NCI-H510A (cell line): ENCODE data around the gene RAB3GAP1.
"Not testable (repeated sequence)": the region's sequence is repeated elsewhere in the genome, so short reads cannot be mapped to it uniquely, and the experiment has no call there.

ENCODE experiments used
- DNase-seq: peaks from one replicate; lab custom pipeline; 2025; lab: John Stamatoyannopoulos, UW

RAB3GAP1 gene

DNA sequence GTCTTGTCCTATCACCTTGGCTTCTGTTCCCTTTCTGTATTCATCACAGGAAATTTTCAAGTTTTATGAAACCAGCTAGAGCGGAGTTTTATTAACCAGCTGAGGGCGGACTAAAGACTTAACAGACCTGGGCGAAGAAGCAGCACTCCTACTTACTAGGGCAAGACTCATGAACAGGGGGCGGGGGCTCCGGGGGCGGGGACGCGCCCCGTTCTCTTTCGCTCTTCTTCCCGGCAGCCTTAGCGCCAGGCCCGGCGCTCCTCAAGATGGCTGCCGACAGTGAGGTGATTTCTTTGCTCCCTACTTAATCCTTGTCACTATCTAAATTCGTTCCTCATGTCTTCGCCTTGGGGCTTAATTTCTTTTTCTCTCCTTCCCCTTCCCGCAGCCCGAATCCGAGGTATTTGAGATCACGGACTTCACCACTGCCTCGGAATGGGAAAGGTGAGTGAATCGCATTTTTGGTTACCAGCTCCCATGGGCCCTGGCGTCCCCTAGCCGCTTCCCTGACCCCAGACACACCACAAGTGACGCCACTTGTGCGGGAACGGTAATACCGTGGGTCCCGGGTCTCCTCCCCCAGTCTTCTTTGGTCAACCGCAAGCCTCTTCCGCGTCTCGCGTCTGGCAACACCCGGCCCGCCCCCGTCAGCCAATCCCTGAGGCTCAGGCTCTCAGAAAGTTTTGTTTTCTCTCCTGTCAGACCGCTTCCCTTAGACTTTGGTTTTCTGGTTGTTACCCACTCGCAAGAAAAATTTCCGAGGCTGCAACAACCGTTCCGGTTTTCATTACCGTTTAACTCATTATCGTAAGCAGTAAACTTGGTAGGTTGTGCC, at the start of gene RAB3GAP1:
Gene RAB3GAP1 (plus strand): TSS at position 251 of the 835 bp plus-strand sequence. CDS start 16 bp downstream, at position 267.
- DNase-seq = peak; percentile 51

DNA sequence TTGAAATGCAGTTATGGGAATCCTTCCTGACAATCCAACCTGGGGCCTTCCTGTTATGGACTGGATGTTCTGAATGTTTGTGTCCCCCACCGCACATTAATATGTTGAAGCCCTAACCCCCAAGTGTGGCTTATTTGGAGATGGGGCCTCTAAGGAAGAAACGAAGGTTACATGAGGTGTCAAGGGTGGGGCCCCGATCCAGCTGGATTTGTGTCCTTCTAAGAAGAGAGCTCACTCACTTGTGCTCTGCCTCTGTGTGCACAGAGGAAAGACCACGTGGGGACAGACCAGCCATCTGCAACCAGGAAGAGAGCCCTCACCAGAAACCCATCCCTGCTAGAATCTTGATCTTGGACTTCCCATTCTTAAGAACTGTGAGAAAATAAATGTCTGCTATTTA, 49.3 kb upstream of the RAB3GAP1 start:
- no peak for DNase-seq

DNA sequence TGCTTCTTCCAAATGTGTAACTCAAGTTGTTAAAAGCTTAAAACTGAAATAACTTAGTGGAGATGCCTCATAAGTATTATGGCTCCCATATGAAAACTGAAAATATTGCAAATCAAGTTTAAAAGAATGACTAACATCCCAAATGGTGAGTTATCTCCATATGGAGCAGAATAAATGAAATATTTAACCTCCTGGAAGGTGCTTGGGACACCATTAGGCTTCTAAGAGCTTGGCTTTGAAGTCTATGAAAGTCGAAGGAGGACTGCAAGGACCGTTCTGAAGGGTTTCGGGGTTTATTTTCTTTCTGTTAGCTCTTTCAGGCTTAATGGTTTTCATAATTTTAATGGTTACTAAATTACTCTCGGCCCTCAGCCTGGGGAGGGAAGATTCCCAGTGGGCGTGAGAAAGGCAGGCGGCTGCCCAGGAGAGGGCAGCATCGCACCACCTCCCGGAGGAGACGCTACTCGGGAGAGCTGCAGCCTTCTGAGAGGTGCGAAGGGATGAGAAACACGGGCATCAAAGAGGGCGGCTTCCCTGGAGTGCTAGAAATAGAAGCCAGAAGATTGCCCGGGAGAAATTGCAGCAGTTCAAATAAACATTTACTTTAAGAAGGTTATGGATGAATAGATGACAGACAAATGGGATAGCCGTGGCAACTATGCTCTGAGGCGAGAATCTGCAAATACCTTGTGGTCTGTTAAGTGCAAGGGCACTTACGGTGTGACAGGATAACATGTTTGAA, 47.9 kb upstream of the RAB3GAP1 start:
- peak; percentile 36 for DNase-seq

DNA sequence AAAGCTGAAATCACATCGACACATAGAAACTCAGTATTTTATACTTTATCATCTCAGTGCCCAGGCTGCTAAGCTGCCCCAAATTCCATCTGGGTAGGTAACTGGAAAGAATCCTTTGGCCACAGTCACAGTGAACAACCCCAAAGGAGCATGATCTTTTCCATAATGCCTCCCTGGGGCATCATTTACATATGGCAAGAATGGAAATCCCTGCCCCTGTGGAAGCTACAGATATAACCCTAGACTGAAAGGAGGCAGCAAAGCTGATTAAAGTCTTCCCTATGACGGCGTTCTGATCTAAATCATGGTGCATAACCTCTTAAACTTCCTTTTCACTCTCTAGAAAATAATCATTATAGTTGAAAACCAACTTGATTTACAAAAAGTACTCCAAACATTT, 46.3 kb upstream of the RAB3GAP1 start:
- no peak for DNase-seq

DNA sequence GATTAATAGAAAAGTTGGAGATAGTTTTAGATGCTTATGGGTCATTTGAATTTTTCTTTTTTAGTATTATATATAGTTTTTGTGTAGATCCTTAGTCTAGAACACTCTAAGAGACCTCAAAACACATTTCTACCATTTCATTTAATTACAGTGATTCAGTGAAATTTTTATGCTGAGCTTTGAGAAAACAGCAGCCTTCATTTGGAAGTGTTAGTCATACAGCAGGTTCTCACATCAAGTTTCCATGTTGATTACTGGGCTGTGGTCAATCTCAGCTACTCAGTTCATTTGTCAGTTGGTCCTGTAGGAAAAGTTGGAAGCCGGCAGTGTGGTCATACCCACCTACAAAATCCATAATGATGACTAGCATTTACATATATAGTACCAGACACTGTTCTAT, 42.8 kb upstream of the RAB3GAP1 start:
- no peak for DNase-seq

DNA sequence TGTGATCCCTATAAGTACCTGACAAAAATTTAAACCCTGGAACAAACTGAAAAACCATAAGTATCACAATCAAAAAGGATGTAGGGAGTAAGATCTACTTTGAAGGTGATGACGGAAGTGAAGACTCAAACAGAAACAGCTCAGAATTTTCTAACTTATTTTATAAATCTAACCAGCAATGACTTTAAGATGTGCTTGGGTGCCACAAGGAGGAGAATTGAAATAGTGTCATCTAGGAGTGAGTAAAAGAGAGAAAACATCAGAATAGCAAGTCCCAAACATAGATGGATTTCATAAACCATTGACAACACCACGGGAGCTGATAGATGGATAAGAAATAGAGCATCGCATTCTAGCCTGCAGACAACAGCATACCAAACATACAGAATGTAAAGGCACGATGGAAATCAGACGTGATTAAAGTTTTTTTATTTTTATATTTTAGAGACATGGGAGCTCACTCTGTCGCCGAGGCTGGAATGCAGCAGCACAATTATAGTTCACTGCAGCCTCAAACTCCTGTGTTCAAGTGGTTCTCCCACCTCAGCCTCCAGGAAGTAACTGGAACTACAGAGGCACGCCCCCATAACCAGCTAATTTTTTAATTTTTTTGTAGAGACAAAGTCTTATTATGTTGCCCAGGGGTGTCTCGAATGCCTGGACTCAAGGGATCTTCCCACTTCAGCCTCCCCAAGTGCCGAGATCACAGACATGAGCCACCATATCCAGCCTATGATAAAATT, 41.7 kb upstream of the RAB3GAP1 start:
- DNase-seq = no peak

DNA sequence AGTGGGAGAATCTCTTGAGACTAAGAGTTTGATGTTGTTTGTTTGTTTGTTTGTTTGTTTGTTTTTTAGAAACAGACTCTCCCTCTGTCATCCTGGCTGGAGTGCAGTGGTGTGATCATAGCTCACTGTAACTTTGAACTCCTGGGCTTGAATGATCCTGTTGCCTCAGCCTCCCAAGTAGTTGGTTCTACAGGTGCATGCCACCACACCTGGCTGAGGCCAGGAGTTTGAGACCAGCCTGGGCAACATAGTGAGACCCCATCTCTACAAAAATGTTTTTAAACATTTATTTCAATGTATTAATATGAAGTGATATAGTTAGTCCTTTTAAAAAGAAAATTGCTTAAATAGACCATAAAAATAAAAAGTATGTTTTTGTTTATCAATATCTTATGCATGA, 40.5 kb upstream of the RAB3GAP1 start:
- DNase-seq = no peak

DNA sequence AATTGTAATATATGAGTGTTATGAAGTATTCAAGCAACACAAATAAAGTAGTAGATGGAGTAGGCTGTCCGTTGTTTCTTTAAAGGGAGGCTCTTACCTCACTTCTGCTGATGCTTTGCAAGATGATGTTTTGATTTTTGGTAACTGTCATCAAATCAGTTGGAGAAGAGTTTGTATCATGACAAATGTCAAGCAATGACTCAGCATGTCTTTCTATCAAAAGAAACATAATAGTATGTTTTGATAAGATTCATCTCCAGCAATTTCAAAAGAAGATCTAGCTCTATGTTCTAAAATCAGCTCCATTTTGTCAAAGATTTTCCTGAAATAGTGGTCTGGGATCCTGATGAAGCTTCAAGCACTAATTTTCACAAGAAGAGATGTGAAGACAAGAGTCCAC, 30.5 kb upstream of the RAB3GAP1 start:
- DNase-seq = no peak

DNA sequence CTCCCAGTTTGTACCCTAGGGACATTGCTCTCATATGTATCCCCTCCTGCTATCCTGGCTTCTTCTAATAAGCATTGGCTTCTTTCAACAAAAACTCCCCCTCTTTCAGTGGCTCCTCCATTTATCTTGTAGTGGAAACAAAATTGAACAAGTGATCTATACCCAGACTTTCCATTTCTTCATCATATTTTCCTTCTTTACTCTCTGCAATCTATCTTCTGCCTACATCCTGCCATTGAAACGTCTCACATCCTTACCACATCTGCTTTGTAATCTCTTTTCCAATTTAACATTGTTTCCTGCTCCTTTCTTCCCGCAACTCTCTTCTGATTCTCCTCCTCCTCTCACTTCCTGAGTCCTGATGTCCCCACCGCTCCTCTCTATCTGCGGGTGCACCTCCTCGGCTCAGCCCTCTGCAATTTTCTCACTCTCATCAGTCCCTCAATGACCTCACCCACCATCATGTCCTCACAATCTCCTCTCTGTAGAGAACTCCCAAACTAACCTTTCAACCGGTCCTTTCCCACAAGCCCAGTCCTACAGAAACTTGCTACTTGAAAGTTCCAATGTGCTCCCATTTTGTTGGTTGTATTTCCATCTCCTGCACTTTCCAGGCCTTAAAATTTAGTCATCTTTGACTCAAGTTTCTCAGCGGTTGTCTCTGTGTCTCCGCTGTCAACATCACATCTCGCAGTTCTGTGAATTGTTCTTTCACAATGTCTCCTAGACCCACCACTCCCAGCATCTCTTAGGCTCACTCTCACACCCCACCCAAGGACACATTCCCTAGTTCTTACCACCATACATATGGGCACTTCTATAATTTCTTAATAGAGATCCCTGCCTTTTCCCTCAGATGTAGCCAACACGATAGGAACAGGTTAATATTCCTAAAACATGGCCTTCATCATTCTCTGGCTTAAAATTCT, 28.9 kb upstream of the RAB3GAP1 start:
- DNase-seq = no peak

DNA sequence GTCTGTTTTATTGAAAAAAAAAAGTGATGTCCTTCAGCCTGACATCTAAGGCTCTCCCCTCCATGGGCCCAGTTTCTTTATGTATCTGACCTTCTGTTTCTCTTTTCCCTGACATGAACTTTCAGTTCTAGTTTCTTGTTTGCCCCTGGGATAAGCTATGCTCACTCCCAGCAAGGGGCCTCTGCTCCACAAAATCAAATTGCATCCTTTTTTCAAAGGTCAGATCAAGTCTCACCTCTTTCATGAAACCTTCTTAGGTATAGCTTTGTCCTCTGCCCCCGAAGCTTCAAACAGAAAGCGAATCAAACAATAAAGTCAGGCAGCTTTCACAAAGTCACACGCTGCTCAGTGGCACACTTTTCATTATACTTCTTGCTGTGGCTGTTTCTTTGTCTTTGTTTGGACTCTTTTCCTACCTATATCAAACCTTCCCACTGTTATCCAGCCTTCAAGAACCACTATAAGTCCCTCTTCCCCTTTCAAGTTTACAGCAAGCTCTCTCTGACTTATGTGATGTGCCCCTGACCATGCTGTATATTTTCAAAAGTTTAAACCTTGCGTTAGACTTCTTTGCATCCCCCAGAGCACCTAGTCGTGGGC, 28.1 kb upstream of the RAB3GAP1 start:
- DNase-seq = no peak

DNA sequence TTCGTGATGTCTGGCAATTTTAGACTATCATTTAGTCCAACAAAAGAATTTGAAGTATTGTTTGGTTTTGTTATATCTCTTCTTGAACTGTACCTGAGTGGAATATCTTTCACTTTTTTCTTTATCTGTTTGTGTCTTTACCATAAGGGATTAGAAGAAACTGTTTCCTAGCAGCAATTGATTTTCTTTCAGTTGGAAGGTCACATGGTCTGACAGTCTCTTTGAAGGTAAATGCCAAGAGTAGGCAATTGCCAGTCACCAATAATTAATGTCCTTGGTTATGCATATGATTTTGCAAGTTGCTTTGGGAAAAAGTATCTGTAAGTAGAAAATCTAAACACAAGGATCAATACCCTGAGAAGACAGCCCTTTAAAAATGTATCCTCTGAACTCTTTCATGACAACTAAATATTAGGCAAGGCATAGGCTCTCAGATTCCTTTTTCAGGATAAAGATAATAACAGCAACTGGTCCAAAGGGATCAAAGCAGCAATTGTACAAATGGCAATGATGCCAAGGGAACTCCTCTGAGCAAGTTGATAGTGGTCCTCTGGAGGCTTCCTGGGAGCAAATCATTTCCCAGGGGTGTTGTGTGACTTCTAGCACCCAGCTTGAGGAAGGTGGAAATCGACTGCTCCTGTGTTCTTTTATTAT, 22.5 kb upstream of the RAB3GAP1 start:
- no peak for DNase-seq

DNA sequence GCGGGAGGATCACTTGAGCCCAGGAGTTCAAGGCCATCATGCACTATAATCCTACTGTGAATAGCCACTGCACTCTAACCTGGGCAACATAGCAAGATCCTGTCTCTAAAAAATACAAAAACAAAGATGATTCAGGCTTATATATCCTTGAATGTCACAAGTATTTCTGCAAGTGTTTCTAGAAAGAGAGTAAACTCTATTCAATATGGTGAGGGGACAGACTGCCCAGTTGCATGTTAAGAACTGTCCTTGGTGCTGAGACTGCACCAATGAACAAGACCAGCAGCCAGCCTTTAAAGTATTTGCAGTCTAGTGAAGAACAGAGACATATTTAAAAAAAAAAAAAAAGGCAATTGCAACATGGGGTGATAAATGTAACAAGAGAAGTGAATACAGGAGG, 21.3 kb upstream of the RAB3GAP1 start:
- no peak for DNase-seq

DNA sequence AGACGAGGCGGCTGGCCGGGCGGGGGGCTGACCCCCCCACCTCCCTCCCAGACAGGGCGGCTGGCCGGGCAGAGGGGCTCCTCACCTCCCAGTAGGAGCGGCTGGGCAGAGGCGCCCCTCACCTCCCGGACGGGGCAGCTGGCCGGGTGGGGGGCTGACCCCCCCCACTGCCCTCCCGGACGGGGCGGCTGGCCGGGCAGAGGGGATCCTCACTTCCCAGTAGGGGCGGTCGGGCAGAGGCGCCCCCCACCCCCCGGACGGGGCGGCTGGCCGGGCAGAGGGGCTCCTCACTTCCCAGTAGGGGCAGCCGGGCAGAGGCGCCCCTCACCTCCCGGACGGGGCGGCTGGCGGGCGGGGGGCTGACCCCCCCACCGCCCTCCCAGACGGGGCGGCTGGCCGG, 18.9 kb upstream of the RAB3GAP1 start:
- not testable (repeated sequence) for DNase-seq

DNA sequence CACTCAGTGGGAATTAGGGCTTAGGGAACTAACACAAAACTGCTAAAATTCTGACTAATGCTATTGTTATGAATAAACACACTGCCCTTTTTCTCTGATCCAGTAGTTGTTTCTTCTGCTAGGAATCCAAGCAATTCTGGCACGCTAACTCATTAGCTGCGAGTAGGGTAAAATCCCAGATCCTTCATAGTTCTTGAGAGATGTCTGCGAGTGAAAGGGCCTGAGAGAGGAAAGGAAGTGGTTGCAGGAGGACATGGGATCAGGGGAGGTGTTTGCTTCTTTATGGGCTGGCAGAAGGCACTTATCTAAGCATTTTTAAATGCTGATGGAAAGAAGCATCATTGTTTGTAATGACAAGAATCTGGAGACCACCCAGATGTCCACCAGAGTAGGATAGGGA, 14.3 kb upstream of the RAB3GAP1 start:
- no peak for DNase-seq

DNA sequence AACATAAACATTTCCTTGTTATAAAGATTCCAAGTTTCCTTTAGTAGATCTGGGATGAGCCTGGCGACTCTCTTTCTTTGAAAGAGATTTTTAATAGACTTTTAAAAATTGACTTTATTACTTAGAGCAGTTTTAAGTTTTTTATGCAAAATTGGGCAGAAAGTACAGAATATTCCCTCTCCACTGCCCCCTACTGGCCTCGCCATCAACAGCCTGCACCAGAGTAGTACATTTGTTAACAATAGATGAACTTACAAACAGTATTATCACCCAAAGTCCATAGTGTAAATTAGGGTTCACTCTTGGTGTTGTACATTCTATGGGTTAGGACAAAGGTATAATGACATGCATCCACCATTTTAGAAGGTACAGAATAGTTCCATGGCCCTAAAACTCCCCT, 8.7 kb upstream of the RAB3GAP1 start:
- no peak for DNase-seq

DNA sequence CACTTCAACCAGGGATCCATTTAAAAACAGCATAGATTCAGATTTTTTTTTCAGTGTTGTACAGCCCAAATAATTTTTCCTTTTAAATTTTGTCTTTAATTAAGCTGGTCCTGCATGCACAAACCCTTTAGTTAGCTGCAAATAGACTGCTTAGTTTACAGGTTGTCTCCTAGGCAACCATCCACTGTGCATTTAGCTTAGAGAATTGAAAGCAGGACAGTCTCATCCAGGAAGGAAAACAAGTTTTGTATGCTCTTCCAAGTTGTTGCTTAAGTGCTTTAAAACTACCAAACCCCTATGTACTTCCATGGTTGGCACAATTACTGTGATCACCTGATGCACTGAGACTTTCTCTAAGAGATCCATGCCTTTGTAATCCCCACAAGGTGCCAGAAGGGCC, 4.8 kb upstream of the RAB3GAP1 start, which contains the start of gene MAP3K19:
Gene MAP3K19 (minus strand): TSS at position 148 of the 400 bp plus-strand sequence. CDS start 22,800 bp downstream, outside the sequence.
- no peak for DNase-seq

DNA sequence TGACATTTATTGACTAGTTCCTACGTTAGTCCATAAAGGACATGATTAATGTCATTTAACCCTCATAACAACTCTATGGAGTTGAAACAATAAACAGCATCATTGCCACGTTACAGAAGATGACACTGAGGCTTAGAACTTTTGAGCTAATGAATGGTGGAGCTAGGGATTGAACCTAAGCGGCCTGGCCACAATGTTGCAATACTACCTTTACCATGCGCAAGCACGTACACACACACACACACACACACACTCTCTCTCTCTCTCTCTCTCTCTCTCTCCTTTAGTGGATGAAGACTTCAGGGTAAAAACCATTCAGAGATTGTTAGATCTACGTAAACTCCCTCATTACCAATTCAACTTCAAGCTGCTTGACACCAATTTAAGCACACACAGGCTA, 4.0 kb upstream of the RAB3GAP1 start:
- no peak for DNase-seq

DNA sequence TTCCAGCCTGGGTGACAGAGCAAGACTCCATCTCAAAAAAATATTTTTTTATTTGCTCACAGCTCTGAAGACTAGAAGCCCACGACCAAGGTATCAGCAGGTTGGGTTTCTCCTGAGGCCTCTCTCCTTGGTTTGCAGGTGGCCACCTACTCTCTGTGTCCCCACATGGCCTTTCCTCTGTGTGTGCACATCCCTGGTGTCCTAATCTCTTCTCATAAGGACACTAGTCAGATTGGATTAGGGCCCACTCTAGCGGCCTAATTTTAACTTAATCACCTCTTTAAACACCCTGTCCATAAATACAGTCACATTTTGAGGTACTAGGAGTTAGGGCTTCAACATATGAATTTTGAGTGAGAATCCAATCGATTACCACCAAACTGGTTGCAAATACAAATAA, 2.0 kb upstream of the RAB3GAP1 start:
- no peak for DNase-seq

DNA sequence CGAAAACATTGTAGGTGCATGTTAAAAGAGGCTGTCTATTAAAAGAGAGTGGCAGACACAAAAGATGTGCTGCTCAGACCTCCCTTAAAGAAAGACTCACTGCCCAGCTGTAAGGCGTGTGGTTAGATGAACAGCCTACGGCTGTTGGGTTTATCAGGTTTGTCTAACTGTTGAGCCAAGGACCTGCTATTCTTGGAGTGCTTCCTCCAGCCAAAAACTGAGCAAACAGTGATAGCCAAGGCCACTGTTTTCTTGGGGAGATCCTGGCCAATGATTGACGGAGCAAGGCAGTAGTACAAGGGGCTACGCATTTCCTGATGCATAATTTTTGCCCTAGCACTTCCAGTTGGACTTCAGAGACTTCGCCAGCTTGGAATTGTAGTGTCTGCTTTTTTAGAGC, 1.4 kb upstream of the RAB3GAP1 start:
- DNase-seq = no peak

DNA sequence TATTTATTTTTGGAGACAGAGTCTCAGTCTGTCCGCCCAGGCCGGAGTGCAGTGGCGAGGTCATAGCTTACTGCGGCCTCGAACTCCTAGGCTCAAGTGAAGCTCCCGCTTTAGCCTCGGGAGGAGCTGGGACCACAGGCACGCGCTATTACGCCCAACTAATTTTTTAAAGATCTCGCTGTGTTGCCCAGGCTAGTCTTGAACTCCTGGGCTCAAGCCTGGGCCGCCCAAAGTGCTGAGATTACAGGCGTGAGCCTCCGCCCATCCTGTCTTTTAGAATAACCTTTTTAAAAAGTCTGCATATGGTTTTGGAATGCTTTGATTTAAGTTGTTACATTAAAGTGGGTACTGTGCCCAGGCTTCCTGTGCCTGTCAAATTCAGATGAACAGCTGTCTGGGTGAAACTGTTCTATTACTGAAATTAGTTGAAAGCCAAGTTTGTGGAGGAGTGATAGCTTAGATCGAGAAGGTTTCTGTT, 944 bp downstream of the RAB3GAP1 start:
- DNase-seq = no peak
